ENCODE measurements around the gene ROGDI. TPM values are rescaled to one million over a fixed set of nuclear protein-coding genes. Genes with fewer than 3 reads are reported as not detected.

ROGDI gene
- total and polyA plus RNA-seq, 10 of the 15 experiments (the other 5 are each of a cell fraction or from before 2014, with no cell fraction given): 0.40 to 23.5 (median 12.3) TPM

DNA sequence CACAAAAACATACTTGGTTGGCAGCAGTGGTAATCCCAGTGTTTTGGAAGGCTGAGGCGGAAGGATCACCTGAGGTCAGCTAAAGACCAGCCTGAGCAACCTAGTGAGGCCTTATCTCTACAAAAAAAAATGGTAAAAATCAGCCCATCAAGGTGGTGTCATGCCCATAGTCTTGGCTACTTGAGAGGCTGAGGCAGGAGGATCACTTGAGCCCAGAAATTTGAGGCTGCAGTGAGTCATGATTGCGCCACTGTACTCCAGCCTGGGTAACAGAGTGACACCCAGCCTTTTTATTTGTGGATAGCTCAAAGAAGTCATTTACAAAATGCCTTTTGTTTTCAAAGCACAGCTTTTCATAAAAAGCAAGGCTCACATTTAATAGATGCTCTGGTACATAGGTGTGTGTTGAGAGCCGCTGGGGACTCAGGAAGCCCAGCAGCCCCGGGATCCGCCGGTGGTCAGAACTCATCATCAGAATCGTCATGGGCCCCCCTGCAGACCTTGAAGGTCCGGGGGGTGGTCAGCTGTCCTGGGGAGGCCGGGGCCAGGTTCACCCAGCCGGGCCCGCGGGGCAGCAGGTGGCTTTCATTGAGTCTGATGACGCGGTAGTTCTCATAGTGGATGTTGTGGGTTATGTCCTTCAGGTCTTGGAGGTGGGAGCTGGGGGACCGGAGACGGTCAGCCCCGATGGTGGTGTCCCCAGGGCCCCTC lies 24.9 kb downstream of the ROGDI start (continued):
- TF ChIP-seq, protein P1, sequence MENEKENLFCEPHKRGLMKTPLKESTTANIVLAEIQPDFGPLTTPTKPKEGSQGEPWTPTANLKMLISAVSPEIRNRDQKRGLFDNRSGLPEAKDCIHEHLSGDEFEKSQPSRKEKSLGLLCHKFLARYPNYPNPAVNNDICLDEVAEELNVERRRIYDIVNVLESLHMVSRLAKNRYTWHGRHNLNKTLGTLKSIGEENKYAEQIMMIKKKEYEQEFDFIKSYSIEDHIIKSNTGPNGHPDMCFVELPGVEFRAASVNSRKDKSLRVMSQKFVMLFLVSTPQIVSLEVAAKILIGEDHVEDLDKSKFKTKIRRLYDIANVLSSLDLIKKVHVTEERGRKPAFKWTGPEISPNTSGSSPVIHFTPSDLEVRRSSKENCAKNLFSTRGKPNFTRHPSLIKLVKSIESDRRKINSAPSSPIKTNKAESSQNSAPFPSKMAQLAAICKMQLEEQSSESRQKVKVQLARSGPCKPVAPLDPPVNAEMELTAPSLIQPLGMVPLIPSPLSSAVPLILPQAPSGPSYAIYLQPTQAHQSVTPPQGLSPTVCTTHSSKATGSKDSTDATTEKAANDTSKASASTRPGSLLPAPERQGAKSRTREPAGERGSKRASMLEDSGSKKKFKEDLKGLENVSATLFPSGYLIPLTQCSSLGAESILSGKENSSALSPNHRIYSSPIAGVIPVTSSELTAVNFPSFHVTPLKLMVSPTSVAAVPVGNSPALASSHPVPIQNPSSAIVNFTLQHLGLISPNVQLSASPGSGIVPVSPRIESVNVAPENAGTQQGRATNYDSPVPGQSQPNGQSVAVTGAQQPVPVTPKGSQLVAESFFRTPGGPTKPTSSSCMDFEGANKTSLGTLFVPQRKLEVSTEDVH (IDR thresholded peaks at IDR 0.05; ENCODE audit: low read depth, partially characterized antibody): no peak
- TF ChIP-seq MXI1 (IDR thresholded peaks at IDR 0.05; ENCODE audit: low read depth, low read length) (no peak), EGR1 (IDR thresholded peaks at IDR 0.05; ENCODE audit: borderline replicate concordance in 1 of 2, low read depth in 2 of 2, low read length in 2 of 2) (no peak)

DNA sequence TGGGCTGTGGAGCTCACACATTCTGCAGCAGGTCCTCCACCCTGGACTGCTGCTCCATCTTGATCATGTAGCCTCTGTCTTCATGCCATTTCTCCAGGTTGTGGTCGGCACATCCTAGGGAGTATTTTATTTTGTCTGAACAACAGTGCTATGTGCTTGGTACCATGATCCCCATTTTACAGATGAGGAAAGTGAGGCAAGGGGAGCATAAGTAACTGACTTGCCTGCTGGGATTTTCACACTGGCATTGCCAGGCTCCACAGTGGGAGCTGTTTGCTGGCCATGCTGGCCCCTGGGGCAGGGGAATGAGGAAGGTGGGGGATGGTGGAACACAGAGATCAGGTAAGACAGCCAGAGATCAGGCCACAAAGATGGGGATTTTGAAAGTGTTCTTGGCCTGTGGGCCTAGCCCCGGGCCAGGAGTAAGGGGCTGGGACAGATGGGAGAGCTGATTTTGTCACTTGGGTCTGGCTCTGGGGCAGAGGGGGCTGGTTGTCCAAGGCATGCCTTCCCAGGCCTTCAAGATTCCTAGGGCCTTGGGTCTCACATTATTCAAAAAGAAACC lies 26.2 kb downstream of the ROGDI start:
- CTCF ChIA-PET: no interaction called here
- BruUV-seq (replicated peaks): no TSS peak
- POLR2A ChIA-PET: no interaction called here
- no peaks in the 10 kb centered on the region for H3K27me3 ChIP-seq (replicated peaks in 1 of 2; ENCODE audit: control insufficient read depth in 2 of 2, insufficient read depth in 2 of 2, low read length in 1 of 2)
- FAIRE-seq (no peak), ATAC-seq (no peak), DNase-seq (ENCODE audit: low read depth, low spot score) (no peak)
- H3K36me3 ChIP-seq (ENCODE audit: control insufficient read depth in 2 of 2, insufficient read depth in 2 of 2, low read length in 1 of 2): no peaks in the 10 kb centered on the region
- H2AFZ ChIP-seq (ENCODE audit: control insufficient read depth, low read depth, low read length): no peak overlapping the region
- no peaks in the 10 kb centered on the region for H3K79me2 ChIP-seq (ENCODE audit: control insufficient read depth, insufficient read depth, low read length)
- no peaks in the 10 kb centered on the region for H3K9me3 ChIP-seq (replicated peaks; ENCODE audit: control insufficient read depth, insufficient read depth, low read length)
- H4K20me1 ChIP-seq (ENCODE audit: control insufficient read depth, insufficient read depth): no peaks in the 10 kb centered on the region
- SMC1A ChIA-PET (ENCODE audit: uncharacterized antibody, unreplicated experiment): no interaction called here
- no peaks in the 10 kb centered on the region for H3K4me1 ChIP-seq (ENCODE audit: control insufficient read depth, insufficient read depth, low read length)
- RAD21 ChIA-PET (ENCODE audit: unreplicated experiment): no interaction called here
- intact Hi-C loops (cut with micrococcal nuclease; ENCODE audit: unreplicated experiment) (no loop called here), in situ Hi-C loops (cut with MboI) (no loop called here)
- H3K27ac ChIP-seq (ENCODE audit: control insufficient read depth, insufficient read depth): no peak overlapping the region
- H3K4me3 ChIP-seq: no peak overlapping the region
- no peak overlapping the region for H3K9ac ChIP-seq (ENCODE audit: control insufficient read depth, insufficient read depth, low read length)
- WGBS (ENCODE audit: insufficient coverage, insufficient replicate concordance, low lambda C conversion rate, missing lambda C conversion rate): 7% methylated on average over 2 of the region's 2 CpGs
- H3K4me2 ChIP-seq (ENCODE audit: control insufficient read depth, insufficient read depth): no peak overlapping the region
- TF ChIP-seq ESRRA (IDR thresholded peaks at IDR 0.05; ENCODE audit: low read length) (no peak), IKZF2 (IDR thresholded peaks at IDR 0.05) (no peak), IRF4 (IDR thresholded peaks at IDR 0.05; ENCODE audit: low read depth, low read length) (no peak), ZSCAN29 (IDR thresholded peaks at IDR 0.05) (no peak), CHD4 (IDR thresholded peaks at IDR 0.05) (no peak), RELA (IDR thresholded peaks at IDR 0.05; ENCODE audit: borderline replicate concordance, partially characterized antibody) (no peak), NBN (IDR thresholded peaks at IDR 0.05) (no peak), JUNB (IDR thresholded peaks at IDR 0.05) (no peak), BHLHE40 (IDR thresholded peaks at IDR 0.05; ENCODE audit: borderline replicate concordance in 1 of 2, low read depth in 2 of 2, low read length in 1 of 2) (no peak), SUPT20H (IDR thresholded peaks at IDR 0.05; ENCODE audit: borderline replicate concordance, control insufficient read depth, low read depth, low read length) (no peak)
- TF ChIP-seq, protein P2, sequence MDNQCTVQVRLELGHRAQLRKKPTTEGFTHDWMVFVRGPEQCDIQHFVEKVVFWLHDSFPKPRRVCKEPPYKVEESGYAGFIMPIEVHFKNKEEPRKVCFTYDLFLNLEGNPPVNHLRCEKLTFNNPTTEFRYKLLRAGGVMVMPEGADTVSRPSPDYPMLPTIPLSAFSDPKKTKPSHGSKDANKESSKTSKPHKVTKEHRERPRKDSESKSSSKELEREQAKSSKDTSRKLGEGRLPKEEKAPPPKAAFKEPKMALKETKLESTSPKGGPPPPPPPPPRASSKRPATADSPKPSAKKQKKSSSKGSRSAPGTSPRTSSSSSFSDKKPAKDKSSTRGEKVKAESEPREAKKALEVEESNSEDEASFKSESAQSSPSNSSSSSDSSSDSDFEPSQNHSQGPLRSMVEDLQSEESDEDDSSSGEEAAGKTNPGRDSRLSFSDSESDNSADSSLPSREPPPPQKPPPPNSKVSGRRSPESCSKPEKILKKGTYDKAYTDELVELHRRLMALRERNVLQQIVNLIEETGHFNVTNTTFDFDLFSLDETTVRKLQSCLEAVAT (IDR thresholded peaks at IDR 0.05): no peak
- TF ChIP-seq, protein P3, sequence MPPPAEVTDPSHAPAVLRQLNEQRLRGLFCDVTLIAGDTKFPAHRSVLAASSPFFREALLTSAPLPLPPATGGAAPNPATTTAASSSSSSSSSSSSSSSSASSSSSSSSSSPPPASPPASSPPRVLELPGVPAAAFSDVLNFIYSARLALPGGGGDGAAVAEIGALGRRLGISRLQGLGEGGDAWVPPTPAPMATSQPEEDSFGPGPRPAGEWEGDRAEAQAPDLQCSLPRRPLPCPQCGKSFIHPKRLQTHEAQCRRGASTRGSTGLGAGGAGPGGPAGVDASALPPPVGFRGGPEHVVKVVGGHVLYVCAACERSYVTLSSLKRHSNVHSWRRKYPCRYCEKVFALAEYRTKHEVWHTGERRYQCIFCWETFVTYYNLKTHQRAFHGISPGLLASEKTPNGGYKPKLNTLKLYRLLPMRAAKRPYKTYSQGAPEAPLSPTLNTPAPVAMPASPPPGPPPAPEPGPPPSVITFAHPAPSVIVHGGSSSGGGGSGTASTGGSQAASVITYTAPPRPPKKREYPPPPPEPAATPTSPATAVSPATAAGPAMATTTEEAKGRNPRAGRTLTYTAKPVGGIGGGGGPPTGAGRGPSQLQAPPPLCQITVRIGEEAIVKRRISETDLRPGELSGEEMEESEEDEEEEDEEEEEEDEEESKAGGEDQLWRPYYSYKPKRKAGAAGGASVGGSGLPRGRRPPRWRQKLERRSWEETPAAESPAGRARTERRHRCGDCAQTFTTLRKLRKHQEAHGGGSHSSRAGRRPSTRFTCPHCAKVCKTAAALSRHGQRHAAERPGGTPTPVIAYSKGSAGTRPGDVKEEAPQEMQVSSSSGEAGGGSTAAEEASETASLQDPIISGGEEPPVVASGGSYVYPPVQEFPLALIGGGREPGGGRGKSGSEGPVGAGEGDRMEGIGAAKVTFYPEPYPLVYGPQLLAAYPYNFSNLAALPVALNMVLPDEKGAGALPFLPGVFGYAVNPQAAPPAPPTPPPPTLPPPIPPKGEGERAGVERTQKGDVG (CRISPR knock-in tag; IDR thresholded peaks at IDR 0.05): no peak
